Measurements from ENCODE around the gene BCAN.
A peak's percentile ranks its signal among the peaks of the same experiment; 100 is the strongest.
"Not testable (repeated sequence)": the region's sequence is repeated elsewhere in the genome, so short reads cannot be mapped to it uniquely, and the experiment has no call there.

The BCAN gene

GRCh38 chr1:156618853-156619581, 22.9 kb upstream of the BCAN start, which contains the start of gene HAPLN2:
TSS of gene HAPLN2 (plus strand) at chr1:156619415. CDS start at chr1:156623491, 4,076 bp downstream.
- H3K27me3 ChIP-seq (ENCODE audit: control insufficient read depth in 1 of 2, insufficient read depth in 2 of 2, low read length in 2 of 2): peaks cover 10% of the 10 kb centered on the region in 2 donors
- H3K27ac ChIP-seq (ENCODE audit: low read depth, low read length): no peak within 1 kb of the TSS
- no peaks in the 10 kb centered on the region for H3K36me3 ChIP-seq (ENCODE audit: insufficient read depth, low read length)
- peaks cover 25% of the 10 kb centered on the region for H3K4me1 ChIP-seq (ENCODE audit: insufficient read depth, low read length)
- H3K9ac ChIP-seq (ENCODE audit: low read length): no peak within 1 kb of the TSS
- H3K9me3 ChIP-seq (ENCODE audit: low read length): no peaks in the 10 kb centered on the region
- H3K4me3 ChIP-seq (ENCODE audit: low read depth in 1 of 2, low read length in 2 of 2): no peak within 1 kb of the TSS

- Histone ChIP-seq H3K9me3 (ENCODE audit: low read length) (no peaks in the 10 kb centered on the region), H3K4me1 (ENCODE audit: insufficient read depth, low read length) (peaks cover 24% of the 10 kb centered on the region), H3K27me3 (ENCODE audit: control insufficient read depth in 1 of 2, insufficient read depth in 2 of 2, low read length in 2 of 2) (peaks cover 13 to 15% of the 10 kb centered on the region in 2 donors), H3K4me3 (ENCODE audit: low read depth in 1 of 2, low read length in 2 of 2) (no peak overlapping the region), H3K9ac (ENCODE audit: low read length) (no peak overlapping the region), H3K36me3 (ENCODE audit: insufficient read depth, low read length) (no peaks in the 10 kb centered on the region), H3K27ac (ENCODE audit: low read depth, low read length) (no peak overlapping the region)
Observed at GRCh38 chr1:156619582-156619955, 22.3 kb upstream of the BCAN start.

GRCh38 chr1:156622581-156623297, 19.2 kb upstream of the BCAN start:
- Histone ChIP-seq H3K36me3 (ENCODE audit: insufficient read depth, low read length) (no peaks in the 10 kb centered on the region), H3K9me3 (ENCODE audit: low read length) (no peaks in the 10 kb centered on the region), H3K27ac (ENCODE audit: low read depth, low read length) (no peak overlapping the region), H3K4me1 (ENCODE audit: insufficient read depth, low read length) (peaks cover 4% of the 10 kb centered on the region), H3K4me3 (ENCODE audit: low read depth in 1 of 2, low read length in 2 of 2) (no peak overlapping the region), H3K9ac (ENCODE audit: low read length) (no peak overlapping the region), H3K27me3 (ENCODE audit: control insufficient read depth in 1 of 2, insufficient read depth in 2 of 2, low read length in 2 of 2) (peaks cover 37 to 47% of the 10 kb centered on the region in 2 donors)

GRCh38 chr1:156623946-156624813, 17.7 kb upstream of the BCAN start:
- Histone ChIP-seq H3K27me3 (ENCODE audit: control insufficient read depth in 1 of 2, insufficient read depth in 2 of 2, low read length in 2 of 2) (peaks cover 37 to 57% of the 10 kb centered on the region in 2 donors), H3K9me3 (ENCODE audit: low read length) (no peaks in the 10 kb centered on the region), H3K9ac (ENCODE audit: low read length) (no peak overlapping the region), H3K27ac (ENCODE audit: low read depth, low read length) (no peak overlapping the region), H3K4me3 (ENCODE audit: low read depth in 1 of 2, low read length in 2 of 2) (peak overlapping the region; percentile 18 to 47), H3K36me3 (ENCODE audit: insufficient read depth, low read length) (no peaks in the 10 kb centered on the region), H3K4me1 (ENCODE audit: insufficient read depth, low read length) (peaks cover 4% of the 10 kb centered on the region)

GRCh38 chr1:156624814-156625435, 17.0 kb upstream of the BCAN start:
- H3K9me3 ChIP-seq (ENCODE audit: low read length): no peaks in the 10 kb centered on the region
- peak overlapping the region in 1 of 2 donors; percentile 47 for H3K4me3 ChIP-seq (ENCODE audit: low read depth in 1 of 2, low read length in 2 of 2)
- peaks cover 4% of the 10 kb centered on the region for H3K4me1 ChIP-seq (ENCODE audit: insufficient read depth, low read length)
- no peaks in the 10 kb centered on the region for H3K36me3 ChIP-seq (ENCODE audit: insufficient read depth, low read length)
- no peak overlapping the region for H3K27ac ChIP-seq (ENCODE audit: low read depth, low read length)
- no peak overlapping the region for H3K9ac ChIP-seq (ENCODE audit: low read length)
- peaks cover 37 to 57% of the 10 kb centered on the region in 2 donors for H3K27me3 ChIP-seq (ENCODE audit: control insufficient read depth in 1 of 2, insufficient read depth in 2 of 2, low read length in 2 of 2)

- Histone ChIP-seq H3K36me3 (ENCODE audit: insufficient read depth, low read length) (no peaks in the 10 kb centered on the region), H3K4me1 (ENCODE audit: insufficient read depth, low read length) (peaks cover 4% of the 10 kb centered on the region), H3K9ac (ENCODE audit: low read length) (no peak overlapping the region), H3K27me3 (ENCODE audit: control insufficient read depth in 1 of 2, insufficient read depth in 2 of 2, low read length in 2 of 2) (peaks cover 37 to 57% of the 10 kb centered on the region in 2 donors), H3K9me3 (ENCODE audit: low read length) (no peaks in the 10 kb centered on the region), H3K4me3 (ENCODE audit: low read depth in 1 of 2, low read length in 2 of 2) (peak overlapping the region; percentile 21 to 27), H3K27ac (ENCODE audit: low read depth, low read length) (no peak overlapping the region)
Observed at GRCh38 chr1:156625436-156626078, 16.4 kb upstream of the BCAN start.

GRCh38 chr1:156626079-156626438, 15.9 kb upstream of the BCAN start:
- H3K9ac ChIP-seq (ENCODE audit: low read length): no peak overlapping the region
- no peak overlapping the region for H3K27ac ChIP-seq (ENCODE audit: low read depth, low read length)
- no peaks in the 10 kb centered on the region for H3K9me3 ChIP-seq (ENCODE audit: low read length)
- no peaks in the 10 kb centered on the region for H3K36me3 ChIP-seq (ENCODE audit: insufficient read depth, low read length)
- peak overlapping the region in 1 of 2 donors; percentile 21 for H3K4me3 ChIP-seq (ENCODE audit: low read depth in 1 of 2, low read length in 2 of 2)
- peaks cover 41 to 57% of the 10 kb centered on the region in 2 donors for H3K27me3 ChIP-seq (ENCODE audit: control insufficient read depth in 1 of 2, insufficient read depth in 2 of 2, low read length in 2 of 2)
- peaks cover 4% of the 10 kb centered on the region for H3K4me1 ChIP-seq (ENCODE audit: insufficient read depth, low read length)

GRCh38 chr1:156627313-156627880, 14.5 kb upstream of the BCAN start:
- no peaks in the 10 kb centered on the region for H3K9me3 ChIP-seq (ENCODE audit: low read length)
- H3K36me3 ChIP-seq (ENCODE audit: insufficient read depth, low read length): no peaks in the 10 kb centered on the region
- H3K27ac ChIP-seq (ENCODE audit: low read depth, low read length): no peak overlapping the region
- H3K4me3 ChIP-seq (ENCODE audit: low read depth in 1 of 2, low read length in 2 of 2): no peak overlapping the region
- H3K27me3 ChIP-seq (ENCODE audit: control insufficient read depth in 1 of 2, insufficient read depth in 2 of 2, low read length in 2 of 2): peaks cover 41 to 57% of the 10 kb centered on the region in 2 donors
- H3K4me1 ChIP-seq (ENCODE audit: insufficient read depth, low read length): peaks cover 4% of the 10 kb centered on the region
- H3K9ac ChIP-seq (ENCODE audit: low read length): no peak overlapping the region

GRCh38 chr1:156629823-156630449, 12.0 kb upstream of the BCAN start:
- H3K27me3 ChIP-seq (ENCODE audit: control insufficient read depth in 1 of 2, insufficient read depth in 2 of 2, low read length in 2 of 2): peaks cover 28 to 51% of the 10 kb centered on the region in 2 donors
- peaks cover 4% of the 10 kb centered on the region for H3K4me1 ChIP-seq (ENCODE audit: insufficient read depth, low read length)
- H3K9me3 ChIP-seq (ENCODE audit: low read length): no peaks in the 10 kb centered on the region
- no peak overlapping the region for H3K4me3 ChIP-seq (ENCODE audit: low read depth in 1 of 2, low read length in 2 of 2)
- H3K9ac ChIP-seq (ENCODE audit: low read length): no peak overlapping the region
- H3K36me3 ChIP-seq (ENCODE audit: insufficient read depth, low read length): no peaks in the 10 kb centered on the region
- H3K27ac ChIP-seq (ENCODE audit: low read depth, low read length): no peak overlapping the region

GRCh38 chr1:156631152-156631551, 10.8 kb upstream of the BCAN start:
- not testable (repeated sequence) for H3K4me3 ChIP-seq (ENCODE audit: low read depth in 1 of 2, low read length in 2 of 2); H3K27ac ChIP-seq (ENCODE audit: low read depth, low read length); H3K9ac ChIP-seq (ENCODE audit: low read length); H3K9me3 ChIP-seq (ENCODE audit: low read length); H3K4me1 ChIP-seq (ENCODE audit: insufficient read depth, low read length); H3K36me3 ChIP-seq (ENCODE audit: insufficient read depth, low read length)
- H3K27me3 ChIP-seq (ENCODE audit: control insufficient read depth in 1 of 2, insufficient read depth in 2 of 2, low read length in 2 of 2): peaks cover 18 to 38% of the 10 kb centered on the region in 2 donors
